Stimulated activated CD4-positive, alpha-beta T cell treated with anti-CD3 and anti-CD28 coated beads, TNF-alpha, amount 100 ng/mL, for 4 hours (primary cell): ENCODE results near the gene PBX4.
"Not testable (repeated sequence)": the region's sequence is repeated elsewhere in the genome, so short reads cannot be mapped to it uniquely, and the experiment has no call there.

ENCODE experiments used
- DNase-seq, 3 experiments: peaks; one replicate each; pipeline ENCODE4 v3.0.0-alpha.2; 2020; ENCODE audit warnings: low read depth in 3 of 3

Gene PBX4, protein sequence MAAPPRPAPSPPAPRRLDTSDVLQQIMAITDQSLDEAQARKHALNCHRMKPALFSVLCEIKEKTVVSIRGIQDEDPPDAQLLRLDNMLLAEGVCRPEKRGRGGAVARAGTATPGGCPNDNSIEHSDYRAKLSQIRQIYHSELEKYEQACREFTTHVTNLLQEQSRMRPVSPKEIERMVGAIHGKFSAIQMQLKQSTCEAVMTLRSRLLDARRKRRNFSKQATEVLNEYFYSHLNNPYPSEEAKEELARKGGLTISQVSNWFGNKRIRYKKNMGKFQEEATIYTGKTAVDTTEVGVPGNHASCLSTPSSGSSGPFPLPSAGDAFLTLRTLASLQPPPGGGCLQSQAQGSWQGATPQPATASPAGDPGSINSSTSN

GRCh38 chr19:19618219-19619051, at the start of gene PBX4:
Gene PBX4, minus strand, starts transcription at chr19:19618687. Its CDS starts 58 bp downstream, at chr19:19618629.
- DNase-seq, result peak; percentile 98 to 99 (median 98)

DNA sequence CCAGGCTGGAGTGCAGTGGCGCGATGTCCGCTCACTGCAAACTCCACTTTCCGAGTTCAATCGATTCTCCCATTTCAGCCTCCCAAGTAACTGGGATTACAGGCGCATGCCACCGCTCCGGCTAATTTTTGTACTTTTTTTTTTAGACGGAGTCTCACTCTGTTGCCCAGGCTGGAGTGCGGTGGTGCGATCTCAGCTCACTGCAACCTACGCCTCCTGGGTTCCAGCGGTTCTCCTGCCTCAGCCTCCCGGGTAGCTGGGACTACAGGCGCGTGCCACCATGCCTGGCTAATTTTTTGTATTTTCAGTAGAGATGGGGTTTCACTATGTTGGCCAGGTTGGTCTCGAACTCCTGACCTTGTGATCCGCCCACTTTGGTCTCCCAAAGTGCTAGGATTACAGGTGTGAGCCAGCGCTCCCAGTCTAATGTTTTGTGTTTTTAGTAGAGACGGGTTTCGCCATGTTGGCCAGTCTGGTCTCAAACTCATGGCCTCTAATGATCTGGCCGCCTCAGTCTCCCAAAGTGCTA, 47.0 kb upstream of the PBX4 start:
- not testable (repeated sequence) for DNase-seq

DNA sequence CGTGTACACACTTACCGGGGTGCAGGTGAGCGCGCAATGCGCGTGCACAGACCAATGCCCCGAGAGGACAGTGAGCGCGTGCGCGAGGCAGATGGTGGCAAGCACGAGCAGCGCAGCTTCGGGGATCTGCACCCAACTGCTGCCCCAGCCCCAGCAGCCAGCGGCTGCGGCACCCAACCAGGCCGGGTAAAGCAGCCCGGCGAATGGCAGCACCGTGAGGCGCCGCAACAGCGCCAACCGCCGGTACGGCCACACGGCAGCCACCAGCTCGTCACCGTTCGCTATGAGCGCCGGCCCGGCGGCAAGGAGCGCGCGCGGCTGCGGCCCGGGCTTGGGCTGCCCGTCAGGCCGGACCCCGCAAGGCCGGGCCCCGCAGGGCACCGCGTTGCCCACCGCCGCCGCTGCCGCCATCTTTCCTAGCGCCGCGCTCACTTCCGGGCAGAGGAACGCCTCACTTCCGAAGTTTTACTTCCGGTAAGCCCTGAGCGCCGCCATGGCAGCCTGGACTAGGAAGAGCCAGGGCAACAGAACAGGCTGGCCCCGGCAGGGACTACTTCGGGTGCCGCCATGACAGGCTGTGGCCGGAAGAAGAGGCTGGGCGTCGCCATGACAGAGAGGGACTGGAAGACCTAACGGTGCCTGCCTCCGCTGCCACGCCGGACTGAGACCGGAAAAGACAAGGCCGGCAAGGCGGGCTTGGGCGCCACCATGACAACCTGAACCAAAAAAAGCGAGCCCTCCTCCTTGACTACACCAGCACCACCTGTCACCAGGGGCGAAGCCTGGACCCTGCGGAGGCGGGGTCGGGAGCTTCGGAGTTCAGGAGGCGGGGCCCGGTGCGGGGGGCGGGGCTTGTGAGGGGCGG, 45.0 kb upstream of the PBX4 start, which contains the start of gene ATP13A1:
Gene ATP13A1, minus strand, starts transcription at position 421 of the 865 bp plus-strand sequence. Its CDS starts 10 bp downstream, at position 411.
- DNase-seq, result peak; percentile 82 to 90 (median 86)

GRCh38 chr19:19662871-19663255, 44.4 kb upstream of the PBX4 start:
- no peak for DNase-seq

GRCh38 chr19:19662344-19662743, 43.9 kb upstream of the PBX4 start:
- DNase-seq, result no peak

DNA sequence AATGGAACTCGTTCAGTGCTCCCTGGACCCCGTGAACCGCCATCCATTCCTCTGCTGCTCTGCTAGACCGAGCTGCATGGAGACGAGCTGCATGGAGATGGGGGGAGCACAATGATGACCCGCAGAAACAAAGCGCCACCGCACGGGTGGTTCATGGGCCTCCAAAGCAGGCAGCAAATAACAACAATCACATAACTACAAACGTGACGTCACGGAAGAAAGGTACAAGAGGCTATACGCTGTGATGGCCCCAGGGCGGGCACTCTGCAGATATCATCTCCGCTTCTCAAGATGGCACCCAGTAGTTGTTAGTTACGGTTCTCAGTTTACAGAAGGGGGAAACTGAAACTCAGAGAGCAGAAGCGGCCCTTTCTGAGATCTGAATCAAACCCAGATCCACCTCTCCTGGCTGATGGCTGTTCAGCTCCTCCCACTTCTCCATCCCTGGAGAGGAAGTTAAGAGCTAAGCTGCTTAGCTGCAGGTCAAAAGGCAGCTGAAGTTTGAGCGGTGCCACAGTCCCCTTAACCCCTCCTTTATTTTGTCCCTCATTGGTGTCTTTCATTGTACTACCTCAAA, 43.3 kb upstream of the PBX4 start:
- DNase-seq, result no peak

DNA sequence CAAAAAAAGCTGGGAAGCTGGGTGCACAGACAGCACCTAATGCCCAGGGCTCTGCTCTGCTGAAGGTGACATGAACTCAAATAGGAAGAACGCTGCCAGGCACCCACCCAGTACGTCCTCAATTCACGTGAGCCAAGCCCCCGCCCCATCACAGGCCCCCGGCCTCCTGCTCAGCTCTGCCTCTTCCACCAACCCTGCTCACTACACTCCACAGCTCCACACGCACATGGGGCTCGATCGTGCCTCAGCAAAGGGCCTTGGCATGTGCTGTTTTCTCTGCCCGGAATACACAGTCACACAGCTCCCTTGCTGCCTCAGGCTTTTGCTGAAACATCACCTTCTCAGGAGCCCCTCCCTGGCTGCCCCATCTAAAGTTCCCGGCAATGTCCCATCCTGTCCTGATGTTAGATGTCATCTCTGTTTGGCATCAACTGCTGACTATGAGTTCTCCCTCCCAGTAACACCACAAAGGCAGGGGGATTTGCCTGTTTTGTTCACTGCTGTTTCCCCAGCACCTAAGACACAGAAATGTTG, 42.7 kb upstream of the PBX4 start:
- no peak for DNase-seq

DNA sequence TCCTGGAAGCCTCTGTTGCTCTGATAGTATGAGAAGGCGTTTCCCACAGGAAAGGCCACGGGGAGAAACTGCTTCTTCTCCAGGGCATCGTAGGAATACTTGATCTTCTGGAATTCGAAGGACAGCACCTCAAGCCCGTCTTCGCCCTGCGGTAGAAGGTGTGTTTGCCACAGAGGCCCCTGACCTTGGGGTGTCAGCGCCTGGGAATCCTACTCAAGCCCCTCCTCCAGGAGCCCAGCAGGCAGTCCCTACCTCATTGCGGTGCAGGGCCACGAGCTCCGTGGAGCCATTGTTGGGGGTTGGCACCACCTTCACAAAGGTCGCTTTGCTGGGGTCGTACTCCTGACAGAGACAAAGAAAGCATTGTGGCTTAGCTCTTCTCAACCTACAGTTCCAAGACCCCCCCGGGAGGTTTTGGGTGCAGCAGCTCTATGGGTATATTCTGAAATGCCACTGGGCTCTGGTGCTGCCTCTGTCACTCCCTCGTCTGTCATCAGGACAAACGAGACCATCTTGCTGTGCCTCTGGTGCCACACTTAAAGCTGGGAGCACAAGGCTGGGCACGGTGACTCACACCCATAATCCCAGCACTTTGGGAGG, 41.3 kb upstream of the PBX4 start:
- DNase-seq, result no peak

DNA sequence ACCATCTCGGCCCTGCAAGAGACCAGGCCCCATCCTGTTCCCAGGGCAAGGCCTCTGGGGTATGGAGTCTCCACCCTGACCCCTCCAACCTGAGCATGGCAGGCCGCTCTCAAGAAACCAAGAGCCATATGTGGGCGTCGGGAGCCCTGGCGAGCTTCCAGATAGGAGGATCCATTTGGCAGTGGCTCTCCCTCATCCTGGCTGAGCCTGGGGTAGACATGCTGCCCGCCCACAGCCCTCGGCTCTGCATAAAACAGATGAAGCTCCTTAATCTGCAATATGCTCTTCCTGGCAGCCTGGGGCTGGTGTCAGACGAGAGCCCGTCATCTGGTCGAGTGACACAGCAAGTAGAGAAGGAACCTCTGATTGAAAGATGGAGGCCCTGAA, 38.9 kb upstream of the PBX4 start:
- no peak for DNase-seq

- no peak for DNase-seq
Observed at GRCh38 chr19:19656451-19657396, 38.2 kb upstream of the PBX4 start.

- no peak for DNase-seq
Observed at GRCh38 chr19:19655641-19656343, 37.3 kb upstream of the PBX4 start.

DNA sequence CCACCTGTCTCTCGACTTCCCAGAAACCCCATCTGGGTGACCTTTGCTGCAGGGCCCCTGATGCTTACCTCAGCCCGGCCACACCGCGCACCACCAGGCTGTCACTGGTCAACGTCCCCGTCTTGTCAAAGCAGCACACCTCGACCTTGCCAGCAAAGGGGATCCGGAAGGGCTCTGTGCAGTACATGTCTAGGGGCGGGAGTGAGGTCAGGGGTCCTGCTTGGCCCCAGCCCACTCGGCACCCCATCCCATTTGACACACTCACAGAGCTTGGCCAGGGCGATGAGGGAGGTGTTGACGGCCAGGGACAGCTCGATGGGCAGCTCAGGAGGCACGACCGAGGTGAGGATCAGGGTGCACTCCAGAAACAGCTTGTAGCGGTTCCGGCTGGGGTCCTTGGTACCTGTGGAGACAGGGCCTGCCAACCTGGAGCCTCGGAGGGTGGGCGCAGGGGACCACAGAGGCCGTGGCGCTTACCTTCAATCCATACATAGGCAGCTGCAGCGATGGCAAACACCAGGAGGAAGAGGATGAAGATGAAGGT, 36.6 kb upstream of the PBX4 start:
- DNase-seq, result no peak

DNA sequence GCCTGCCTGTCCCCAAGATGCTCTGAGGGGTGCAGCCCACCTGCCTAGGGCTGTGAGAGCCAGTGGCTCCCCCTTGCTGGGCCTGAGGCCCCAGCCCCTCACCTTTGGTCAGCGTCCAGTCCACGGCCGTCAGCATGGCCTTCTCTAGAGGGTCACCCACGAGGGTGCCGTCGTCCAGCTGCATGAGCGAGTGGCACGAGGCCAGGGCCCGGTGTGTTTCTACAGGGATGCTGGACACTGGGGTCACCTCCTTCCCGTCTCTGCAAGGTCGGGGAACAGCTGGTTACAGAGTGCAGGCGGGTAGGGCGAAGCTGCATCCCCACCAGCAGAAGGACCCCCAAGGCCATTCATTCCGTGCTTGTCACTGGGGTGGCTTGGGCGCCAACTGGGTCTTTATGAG, 36.0 kb upstream of the PBX4 start:
- no peak for DNase-seq

GRCh38 chr19:19653597-19654147, 35.2 kb upstream of the PBX4 start:
- no peak for DNase-seq

GRCh38 chr19:19652482-19653295, 34.2 kb upstream of the PBX4 start:
- no peak for DNase-seq

DNA sequence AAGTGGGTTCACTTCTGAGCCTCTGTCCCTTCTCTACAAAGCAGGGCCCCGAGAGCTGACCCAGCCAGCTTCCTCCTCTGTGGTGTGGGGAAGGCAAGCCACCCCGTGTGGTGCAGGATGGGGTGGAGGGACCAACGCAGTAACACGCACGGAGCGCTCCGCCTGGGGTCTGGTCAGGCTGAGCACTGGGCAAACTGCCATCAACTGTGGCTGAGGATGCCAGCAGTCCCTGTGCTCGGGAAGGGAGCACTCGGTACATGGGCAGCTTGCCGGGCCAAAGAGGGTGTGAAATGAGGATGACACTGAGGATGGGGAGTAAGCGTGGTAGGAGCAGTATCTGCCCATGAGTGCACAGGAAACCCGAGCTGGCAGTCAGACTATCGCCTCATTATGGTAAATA, 32.6 kb upstream of the PBX4 start:
- DNase-seq, result no peak

DNA sequence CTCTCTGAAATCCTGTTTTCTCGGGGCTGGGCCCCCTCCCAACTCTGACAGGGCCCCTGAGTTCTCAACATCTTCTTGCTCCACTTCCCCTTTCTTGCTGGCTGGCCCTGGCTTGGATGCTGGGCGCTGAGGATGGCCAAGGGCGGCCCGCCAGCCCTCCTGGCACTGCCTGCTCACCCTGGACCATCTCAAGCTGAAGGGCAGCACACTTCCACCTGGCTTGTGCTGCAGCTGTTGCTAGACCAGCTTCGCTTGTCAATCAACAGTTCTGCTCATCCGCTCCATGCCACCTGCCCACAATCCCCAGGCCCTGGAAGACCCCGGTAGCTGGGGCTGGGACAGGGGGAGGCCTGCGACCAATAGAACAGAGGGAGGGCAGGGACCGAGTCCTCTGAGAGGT, 31.8 kb upstream of the PBX4 start:
- no peak for DNase-seq
